GM12891 (cell line): Measurements from ENCODE around the gene DENND11.
A peak's percentile ranks its signal among the peaks of the same experiment; 100 is the strongest.

Source experiments
- DNase-seq: peaks from one replicate; pipeline ENCODE4 v3.0.0; 2011; ENCODE audit warnings: low spot score; ENCODE audit not compliant: insufficient read length
- FAIRE-seq: peaks from 2 replicates; lab custom pipeline; 2011; peaks lifted over from hg19 to GRCh38; lab: Jason Lieb, UNC
- PAX5 ChIP-seq: IDR thresholded peaks from 2 replicates; pipeline ENCODE4 v1.6.1; 2011; ENCODE audit warnings: low read length, moderate library complexity, mild to moderate bottlenecking; ENCODE audit not compliant: insufficient read depth, severe bottlenecking
- POLR2A ChIP-seq: IDR thresholded peaks from 2 replicates; pipeline ENCODE4 v1.6.1; 2011; ENCODE audit warnings: low read depth, low read length, control low read depth
- POLR2AphosphoS5 ChIP-seq: IDR thresholded peaks from 2 replicates; pipeline ENCODE4 v1.6.1; 2011; ENCODE audit warnings: low read depth, low read length, control low read depth
- POU2F2 ChIP-seq: IDR thresholded peaks from 2 replicates; pipeline ENCODE4 v1.6.1; 2011; ENCODE audit warnings: low read depth, mild to moderate bottlenecking, control low read depth, low read length, moderate library complexity
- SPI1 ChIP-seq: IDR thresholded peaks from 2 replicates; pipeline ENCODE4 v1.6.1; 2011; ENCODE audit warnings: low read depth, low read length, control low read depth
- TAF1 ChIP-seq: IDR thresholded peaks from 2 replicates; pipeline ENCODE4 v1.6.1; 2011; ENCODE audit warnings: low read depth, low read length, control low read depth

DENND11 gene

GRCh38 chr7:141706239-141707064 is 4.5 kb upstream of the DENND11 start:
- no peak for TF ChIP-seq POU2F2
- no peak for TF ChIP-seq POLR2AphosphoS5
- no peak for TF ChIP-seq SPI1
- no peak for TF ChIP-seq PAX5
- TF ChIP-seq TAF1, result no peak
- no peak for TF ChIP-seq POLR2A
- no peak for FAIRE-seq
- DNase-seq, result no peak

GRCh38 chr7:141704741-141705140 is 2.8 kb upstream of the DENND11 start:
- DNase-seq (no peak), FAIRE-seq (no peak)
- TF ChIP-seq POLR2AphosphoS5, result no peak
- TF ChIP-seq PAX5, result no peak
- TF ChIP-seq POLR2A, result no peak
- TF ChIP-seq POU2F2, result no peak
- no peak for TF ChIP-seq SPI1
- no peak for TF ChIP-seq TAF1

- FAIRE-seq (no peak), DNase-seq (no peak)
- TF ChIP-seq SPI1 (no peak), POLR2AphosphoS5 (no peak), POU2F2 (no peak), TAF1 (no peak), PAX5 (no peak), POLR2A (no peak)
Observed at GRCh38 chr7:141704112-141704511, 2.1 kb upstream of the DENND11 start.

- DNase-seq, result no peak
- no peak for FAIRE-seq
- TF ChIP-seq POLR2AphosphoS5 (no peak), TAF1 (no peak), PAX5 (no peak), SPI1 (no peak)
Observed at GRCh38 chr7:141702892-141703291, 926 bp upstream of the DENND11 start.

- DNase-seq (peak; percentile 70), FAIRE-seq (peak; percentile 89)
- peak; percentile 35; the same call in 1 of the 2 replicates for TF ChIP-seq TAF1
- no peak for TF ChIP-seq PAX5
- peak; percentile 45; the same call in 1 of the 2 replicates for TF ChIP-seq POLR2A
Observed at GRCh38 chr7:141701489-141702046, 398 bp downstream of the DENND11 start.

- no peak for TF ChIP-seq POU2F2
- TF ChIP-seq POLR2AphosphoS5, result no peak
- TF ChIP-seq PAX5, result no peak
- no peak for TF ChIP-seq SPI1
- TF ChIP-seq POLR2A, result no peak
- TF ChIP-seq TAF1, result no peak
- FAIRE-seq, result no peak
- DNase-seq, result no peak
Observed at GRCh38 chr7:141700848-141701371, 1.1 kb downstream of the DENND11 start.

GRCh38 chr7:141700296-141700847 is 1.6 kb downstream of the DENND11 start:
- DNase-seq (no peak), FAIRE-seq (peak; percentile 61)
- no peak for TF ChIP-seq POLR2AphosphoS5
- no peak for TF ChIP-seq PAX5
- TF ChIP-seq TAF1, result no peak
- no peak for TF ChIP-seq POU2F2
- no peak for TF ChIP-seq POLR2A
- no peak for TF ChIP-seq SPI1

- FAIRE-seq (no peak), DNase-seq (no peak)
- TF ChIP-seq PAX5 (no peak), POLR2AphosphoS5 (no peak), SPI1 (no peak), POLR2A (no peak), TAF1 (no peak), POU2F2 (no peak)
Observed at GRCh38 chr7:141699860-141700259, 2.1 kb downstream of the DENND11 start.

GRCh38 chr7:141698247-141699015 is 3.5 kb downstream of the DENND11 start:
- FAIRE-seq (peak; percentile 50), DNase-seq (no peak)
- TF ChIP-seq POLR2A, result no peak
- TF ChIP-seq TAF1, result no peak
- no peak for TF ChIP-seq POLR2AphosphoS5
- TF ChIP-seq PAX5, result no peak
- TF ChIP-seq POU2F2, result no peak
- no peak for TF ChIP-seq SPI1
